RWPE2 (cell line): ENCODE data around the gene AGBL5.

ENCODE experiments used
- ATAC-seq: fragments of 200-7000 bp; cut with Tn5 transposase; 3 replicates; pipeline ENCODE4 v1.9.1; 2021; ENCODE audit warnings: low read depth
- DNase-seq: peaks from one replicate; pipeline ENCODE4 v3.0.0-alpha.2; 2020; ENCODE audit warnings: low spot score
- H3K27ac ChIP-seq: fragments of 450-650 bp; 2 replicates; pipeline ENCODE4 v1.5.1; 2017; ENCODE audit warnings: mild to moderate bottlenecking; ENCODE audit not compliant: poor library complexity, severe bottlenecking
- H3K27me3 ChIP-seq: fragments of 250-450 bp; sonication (Bioruptor Pico); 2 replicates; pipeline ENCODE4 v1.5.1; 2021; ENCODE audit warnings: mild to moderate bottlenecking, moderate library complexity; ENCODE audit not compliant: insufficient read depth, poor library complexity, severe bottlenecking
- H3K36me3 ChIP-seq: fragments of 250-450 bp; sonication (Bioruptor Pico); 2 replicates; pipeline ENCODE4 v1.5.1; 2020; ENCODE audit warnings: low read depth, mild to moderate bottlenecking, moderate library complexity
- H3K4me1 ChIP-seq: fragments of 250-450 bp; sonication (Bioruptor Pico); 2 replicates; pipeline ENCODE4 v1.5.1; 2021; ENCODE audit warnings: mild to moderate bottlenecking, moderate library complexity; ENCODE audit not compliant: insufficient read depth, poor library complexity, severe bottlenecking
- H3K4me3 ChIP-seq: fragments of 250-450 bp; sonication (Bioruptor Pico); 2 replicates; pipeline ENCODE4 v1.5.1; 2021; ENCODE audit warnings: mild to moderate bottlenecking, moderate library complexity; ENCODE audit not compliant: severe bottlenecking
- H3K9me3 ChIP-seq: fragments of 250-450 bp; sonication (Bioruptor Pico); 2 replicates; pipeline ENCODE4 v1.5.1; 2021; ENCODE audit warnings: mild to moderate bottlenecking, moderate library complexity; ENCODE audit not compliant: severe bottlenecking
- TF ChIP-seq, protein P1 (sequence below): fragments of 450-650 bp; IDR thresholded peaks from one replicate; pipeline ENCODE4 v1.5.1; 2017; ENCODE audit warnings: mild to moderate bottlenecking, moderate library complexity; ENCODE audit not compliant: poor library complexity, severe bottlenecking

Gene AGBL5

DNA sequence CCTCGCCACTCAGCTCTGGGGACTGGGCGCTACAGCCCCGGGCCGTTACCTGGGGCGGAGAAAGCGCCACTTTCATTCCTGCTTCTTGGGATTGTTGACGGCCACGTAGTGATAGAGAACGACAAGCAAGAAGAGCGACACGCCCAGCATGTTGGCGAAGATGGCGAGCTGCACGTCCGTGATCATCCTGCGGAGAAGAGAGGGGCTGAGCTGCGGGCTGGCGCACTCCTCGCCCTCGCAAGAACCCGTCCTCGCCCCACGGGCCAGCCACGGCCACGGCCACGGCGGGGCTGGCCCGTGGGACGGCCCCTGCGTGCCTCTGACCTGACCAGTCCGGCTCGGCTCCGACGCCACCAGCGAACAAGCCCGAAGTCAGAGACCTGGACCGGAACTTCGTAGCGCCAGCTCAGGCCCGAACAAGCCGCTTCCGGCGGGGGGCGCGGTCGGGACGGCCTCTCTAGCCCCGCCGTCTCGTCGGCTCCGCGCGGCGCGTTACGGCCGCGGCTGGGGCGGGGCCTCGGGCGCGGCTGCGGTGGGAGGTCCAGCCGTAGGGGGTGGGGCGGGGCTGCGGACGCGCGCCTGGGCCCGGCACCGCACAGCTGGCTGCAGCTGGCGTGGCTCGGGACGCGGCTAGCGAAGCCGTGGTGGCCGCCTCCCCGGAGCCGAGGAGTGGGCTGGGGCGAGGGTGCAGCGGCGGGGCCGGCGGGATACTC, 20.0 kb downstream of the AGBL5 start, which contains the start of gene OST4:
Gene OST4, minus strand, starts transcription at position 378 of the 713 bp plus-strand sequence.
- ATAC-seq (peak; percentile 96), DNase-seq (peak; percentile 89)
- H3K9me3 ChIP-seq, result no peaks in the 10 kb centered on the region
- no peaks in the 10 kb centered on the region for H3K27me3 ChIP-seq
- peak within 1 kb of the TSS; percentile 49 for H3K27ac ChIP-seq
- peak within 1 kb of the TSS; percentile 77 for H3K4me3 ChIP-seq
- peaks cover 3% of the 10 kb centered on the region for H3K4me1 ChIP-seq
- TF ChIP-seq, protein P1, sequence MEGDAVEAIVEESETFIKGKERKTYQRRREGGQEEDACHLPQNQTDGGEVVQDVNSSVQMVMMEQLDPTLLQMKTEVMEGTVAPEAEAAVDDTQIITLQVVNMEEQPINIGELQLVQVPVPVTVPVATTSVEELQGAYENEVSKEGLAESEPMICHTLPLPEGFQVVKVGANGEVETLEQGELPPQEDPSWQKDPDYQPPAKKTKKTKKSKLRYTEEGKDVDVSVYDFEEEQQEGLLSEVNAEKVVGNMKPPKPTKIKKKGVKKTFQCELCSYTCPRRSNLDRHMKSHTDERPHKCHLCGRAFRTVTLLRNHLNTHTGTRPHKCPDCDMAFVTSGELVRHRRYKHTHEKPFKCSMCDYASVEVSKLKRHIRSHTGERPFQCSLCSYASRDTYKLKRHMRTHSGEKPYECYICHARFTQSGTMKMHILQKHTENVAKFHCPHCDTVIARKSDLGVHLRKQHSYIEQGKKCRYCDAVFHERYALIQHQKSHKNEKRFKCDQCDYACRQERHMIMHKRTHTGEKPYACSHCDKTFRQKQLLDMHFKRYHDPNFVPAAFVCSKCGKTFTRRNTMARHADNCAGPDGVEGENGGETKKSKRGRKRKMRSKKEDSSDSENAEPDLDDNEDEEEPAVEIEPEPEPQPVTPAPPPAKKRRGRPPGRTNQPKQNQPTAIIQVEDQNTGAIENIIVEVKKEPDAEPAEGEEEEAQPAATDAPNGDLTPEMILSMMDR, result no peak
- H3K36me3 ChIP-seq, result peaks cover 34% of the 10 kb centered on the region

DNA sequence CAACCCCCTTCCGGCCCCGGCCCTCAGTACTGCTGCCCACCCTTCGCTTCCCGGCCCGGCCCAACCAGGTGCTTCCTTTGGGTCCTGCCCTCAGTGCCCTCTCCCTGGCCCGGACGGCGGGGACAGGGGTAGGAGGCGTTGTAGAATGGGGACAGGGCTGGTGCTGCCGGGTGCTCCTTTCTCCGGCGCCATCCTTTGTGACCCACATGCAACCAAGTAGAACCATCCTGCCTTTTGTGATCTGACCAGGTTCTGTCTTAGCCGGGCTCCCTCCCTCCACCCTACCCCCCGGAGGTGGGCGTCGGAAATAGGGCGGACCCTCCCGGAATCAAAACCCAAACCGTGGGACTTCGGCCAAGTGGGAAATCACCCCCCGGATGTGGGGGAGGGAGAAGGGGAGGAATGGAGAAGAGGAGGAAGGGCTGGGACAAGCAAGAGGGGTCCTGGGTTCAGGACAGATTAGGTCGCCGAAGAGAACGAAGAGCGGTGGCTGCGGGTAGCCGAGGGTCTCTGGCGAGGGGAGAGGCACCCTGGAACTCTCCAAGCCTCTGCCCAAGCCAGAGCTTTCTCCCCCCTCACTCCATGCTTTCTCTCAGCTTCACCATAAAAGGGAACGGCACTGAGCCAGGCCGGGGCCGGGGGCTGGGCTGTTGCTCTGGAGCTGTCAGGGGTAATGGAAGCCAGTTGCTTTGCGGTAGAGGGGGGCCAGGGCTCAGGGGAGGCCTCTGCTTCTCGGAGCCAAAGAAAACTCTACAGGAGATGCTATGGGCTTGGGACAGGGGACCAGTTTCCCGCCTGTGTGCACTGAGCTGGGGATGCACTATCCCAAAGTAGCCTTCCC, 20.7 kb downstream of the AGBL5 start:
- peak overlapping the region; percentile 77 for H3K4me3 ChIP-seq
- DNase-seq (no peak), ATAC-seq (peak; percentile 28)
- peak overlapping the region; percentile 49 for H3K27ac ChIP-seq
- TF ChIP-seq, protein P1, result no peak
- no peaks in the 10 kb centered on the region for H3K9me3 ChIP-seq
- peaks cover 34% of the 10 kb centered on the region for H3K36me3 ChIP-seq
- H3K4me1 ChIP-seq, result peaks cover 3% of the 10 kb centered on the region
- no peaks in the 10 kb centered on the region for H3K27me3 ChIP-seq

DNA sequence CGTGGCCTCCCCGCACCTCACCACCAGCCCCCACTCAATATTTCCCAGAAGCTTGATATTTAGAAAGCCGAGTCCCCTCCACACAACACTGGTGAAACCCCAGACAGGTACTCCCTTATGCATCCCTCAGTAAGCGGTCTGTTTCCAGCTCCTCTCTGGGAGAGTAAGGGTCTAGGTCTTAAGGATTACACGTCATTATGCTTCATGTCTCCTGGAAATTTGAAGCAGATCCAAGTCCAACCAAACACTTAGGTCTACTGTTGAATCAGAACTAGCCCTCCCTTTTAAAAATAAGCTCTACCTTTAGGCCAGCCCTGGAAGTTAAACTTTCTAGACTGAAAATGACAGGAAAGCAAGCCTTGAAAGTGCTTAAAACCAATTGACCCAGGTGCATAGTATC, 21.5 kb downstream of the AGBL5 start:
- Histone ChIP-seq H3K27me3 (no peaks in the 10 kb centered on the region), H3K9me3 (no peaks in the 10 kb centered on the region), H3K4me3 (no peak overlapping the region), H3K4me1 (peaks cover 3% of the 10 kb centered on the region), H3K36me3 (peaks cover 29% of the 10 kb centered on the region), H3K27ac (no peak overlapping the region)
- TF ChIP-seq, protein P1, result no peak
- no peak for DNase-seq
- ATAC-seq, result no peak

DNA sequence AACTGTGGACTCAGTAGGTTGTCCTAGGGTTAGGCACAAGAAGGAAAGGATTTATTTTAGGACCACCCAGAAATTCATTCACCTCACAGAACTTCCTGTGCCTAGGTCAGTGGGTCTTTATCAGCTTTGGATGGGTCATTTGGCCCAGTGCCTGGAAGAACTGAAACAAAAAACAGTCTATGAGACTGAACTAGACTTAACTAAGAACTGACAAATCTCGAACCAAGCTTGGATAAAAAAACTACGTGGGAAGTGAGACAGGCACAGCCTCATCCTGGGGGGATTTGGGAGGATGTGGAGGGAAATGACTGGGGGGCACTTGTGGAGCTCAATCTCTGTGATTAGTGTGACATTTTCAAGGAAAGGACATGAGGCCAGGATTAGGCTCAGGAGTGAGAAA, 22.3 kb downstream of the AGBL5 start:
- no peak overlapping the region for H3K27ac ChIP-seq
- TF ChIP-seq, protein P1, result no peak
- DNase-seq, result no peak
- no peak for ATAC-seq
- peaks cover 3% of the 10 kb centered on the region for H3K4me1 ChIP-seq
- no peak overlapping the region for H3K4me3 ChIP-seq
- H3K36me3 ChIP-seq, result peaks cover 20% of the 10 kb centered on the region
- no peaks in the 10 kb centered on the region for H3K9me3 ChIP-seq
- no peaks in the 10 kb centered on the region for H3K27me3 ChIP-seq
